GM18909 (cell line): ENCODE results near the gene NAA38.

Experiments used
- ATAC-seq: cut with Tn5 transposase; IDR thresholded peaks from one replicate; pipeline ENCODE4 v1.9.1; 2021; ENCODE audit warnings: mild to moderate bottlenecking; ENCODE audit not compliant: unreplicated experiment, poor library complexity

The NAA38 gene, protein sequence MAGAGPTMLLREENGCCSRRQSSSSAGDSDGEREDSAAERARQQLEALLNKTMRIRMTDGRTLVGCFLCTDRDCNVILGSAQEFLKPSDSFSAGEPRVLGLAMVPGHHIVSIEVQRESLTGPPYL

DNA sequence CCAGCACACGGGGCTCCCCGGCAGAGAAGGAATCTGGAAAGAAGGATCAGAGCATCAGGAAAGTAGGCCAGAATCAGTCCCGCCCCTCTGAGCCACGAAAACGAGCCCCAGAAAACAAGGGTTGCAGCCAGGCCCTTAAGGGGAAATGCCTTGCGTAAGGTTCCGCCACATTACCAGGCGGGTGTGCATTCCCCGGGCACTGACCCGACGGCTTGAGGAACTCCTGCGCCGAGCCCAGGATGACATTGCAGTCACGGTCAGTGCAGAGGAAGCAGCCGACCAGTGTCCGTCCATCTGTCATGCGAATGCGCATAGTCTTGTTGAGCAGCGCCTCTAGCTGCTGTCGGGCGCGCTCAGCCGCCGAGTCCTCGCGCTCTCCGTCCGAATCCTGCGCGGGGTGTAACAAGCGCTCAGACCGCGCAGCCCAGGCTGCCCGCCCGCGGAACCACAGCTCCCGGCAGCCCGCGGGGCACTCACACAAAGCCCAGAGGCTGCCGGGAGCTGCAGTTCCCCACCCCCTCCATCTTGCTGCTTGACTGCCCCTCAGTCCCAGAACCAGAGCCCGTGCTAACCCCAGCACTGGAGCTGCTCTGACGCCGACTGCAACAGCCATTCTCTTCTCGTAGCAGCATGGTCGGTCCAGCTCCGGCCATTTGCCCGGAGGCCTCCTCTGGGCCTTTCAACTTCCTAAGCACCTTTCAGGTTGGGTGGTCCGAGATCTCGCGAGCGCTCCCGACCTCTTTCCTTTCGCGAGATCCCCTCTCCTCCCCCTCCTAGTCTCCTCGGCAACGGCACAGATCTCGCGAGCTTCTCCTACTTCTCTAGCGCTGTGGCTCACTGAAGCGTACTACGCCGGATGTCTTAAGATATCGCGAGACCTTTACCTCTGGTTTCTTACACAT, at the start of gene NAA38:
Gene NAA38, minus strand, starts transcription at position 749 of the 902 bp plus-strand sequence. Its CDS starts 96 bp downstream, at position 653.
- ATAC-seq: peak; percentile 79

DNA sequence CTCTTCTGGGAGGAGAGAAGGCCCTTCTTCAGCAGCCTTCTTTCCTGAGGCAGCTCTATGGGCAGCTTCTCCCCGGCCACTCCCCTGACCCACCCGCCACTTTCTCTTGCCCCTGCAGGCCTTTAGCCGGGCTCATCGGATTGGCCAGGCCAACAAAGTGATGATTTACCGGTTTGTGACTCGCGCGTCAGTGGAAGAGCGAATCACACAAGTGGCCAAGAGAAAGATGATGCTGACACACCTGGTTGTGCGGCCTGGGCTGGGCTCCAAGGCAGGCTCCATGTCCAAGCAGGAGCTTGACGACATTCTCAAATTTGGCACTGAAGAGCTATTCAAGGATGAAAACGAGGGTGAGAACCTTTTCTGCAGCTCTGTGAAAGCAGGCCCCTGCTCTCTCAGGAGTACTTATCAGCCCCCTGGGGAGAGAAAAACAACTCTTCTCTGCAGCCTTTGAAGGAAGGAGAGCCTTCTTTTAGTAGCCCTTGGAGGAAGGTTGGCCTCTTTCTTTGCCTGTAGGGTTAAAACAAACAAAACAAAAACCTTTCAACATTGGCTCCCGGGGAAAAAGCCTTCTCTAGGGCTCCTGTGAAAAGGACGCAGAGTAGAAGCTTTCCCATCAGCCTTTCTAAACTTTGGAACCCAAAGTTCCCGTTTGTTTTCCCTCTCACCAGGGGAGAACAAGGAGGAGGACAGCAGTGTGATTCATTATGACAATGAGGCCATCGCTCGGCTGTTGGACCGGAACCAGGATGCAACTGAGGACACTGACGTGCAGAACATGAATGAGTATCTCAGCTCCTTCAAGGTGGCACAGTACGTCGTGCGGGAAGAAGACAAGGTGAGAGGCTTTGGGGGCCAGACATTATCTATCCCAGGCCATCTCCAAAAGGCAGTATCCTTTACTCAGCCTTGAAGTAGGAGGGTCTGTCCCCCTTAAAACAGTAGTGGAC, 46.1 kb upstream of the NAA38 start:
- ATAC-seq: no peak

DNA sequence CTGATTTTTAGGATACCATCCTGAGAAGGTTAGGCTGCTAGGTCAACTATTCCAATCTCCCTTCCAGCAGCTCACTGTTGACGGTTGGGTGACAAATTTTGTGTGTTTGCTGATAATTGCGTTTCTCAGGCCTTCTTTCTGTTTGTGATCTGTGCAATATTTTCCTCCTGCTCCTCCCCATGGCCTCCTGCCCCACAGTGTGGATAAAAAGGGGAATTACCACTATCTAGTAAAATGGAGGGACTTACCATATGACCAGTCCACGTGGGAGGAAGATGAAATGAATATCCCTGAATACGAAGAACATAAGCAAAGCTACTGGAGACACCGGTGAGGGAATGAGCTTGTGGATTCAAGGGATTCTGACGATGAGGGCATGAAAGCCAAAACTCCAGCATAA, 40.4 kb upstream of the NAA38 start:
- no peak for ATAC-seq

DNA sequence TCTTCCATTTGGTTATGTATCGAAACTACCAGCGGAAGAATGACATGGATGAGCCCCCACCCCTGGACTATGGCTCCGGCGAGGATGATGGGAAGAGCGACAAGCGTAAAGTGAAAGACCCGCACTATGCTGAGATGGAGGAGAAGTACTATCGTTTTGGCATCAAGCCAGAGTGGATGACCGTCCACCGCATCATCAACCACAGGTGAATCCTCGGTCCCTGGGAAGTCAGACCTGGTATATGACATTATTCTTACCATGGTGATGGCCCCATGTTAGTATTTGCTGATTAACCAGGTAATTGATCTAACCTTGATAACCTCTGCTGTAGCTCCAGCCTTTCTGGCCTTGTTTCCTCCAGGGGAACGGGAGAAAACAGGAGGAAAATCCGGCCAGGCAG, 39.7 kb upstream of the NAA38 start:
- ATAC-seq: no peak

DNA sequence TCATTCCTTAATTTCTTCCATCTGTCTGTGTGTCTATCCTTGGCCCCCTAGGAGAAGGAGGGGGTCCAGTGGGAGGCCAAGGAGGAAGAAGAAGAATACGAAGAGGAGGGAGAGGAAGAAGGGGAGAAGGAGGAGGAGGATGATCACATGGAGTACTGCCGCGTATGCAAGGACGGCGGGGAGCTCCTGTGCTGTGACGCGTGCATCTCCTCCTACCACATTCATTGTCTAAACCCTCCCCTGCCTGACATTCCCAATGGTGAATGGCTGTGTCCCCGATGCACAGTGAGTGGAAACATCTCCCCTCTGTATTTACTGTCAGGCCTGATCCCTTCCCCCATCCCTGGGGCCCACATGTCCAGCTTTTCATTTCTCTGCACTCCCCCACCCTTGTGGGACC, 37.5 kb upstream of the NAA38 start:
- ATAC-seq: no peak

DNA sequence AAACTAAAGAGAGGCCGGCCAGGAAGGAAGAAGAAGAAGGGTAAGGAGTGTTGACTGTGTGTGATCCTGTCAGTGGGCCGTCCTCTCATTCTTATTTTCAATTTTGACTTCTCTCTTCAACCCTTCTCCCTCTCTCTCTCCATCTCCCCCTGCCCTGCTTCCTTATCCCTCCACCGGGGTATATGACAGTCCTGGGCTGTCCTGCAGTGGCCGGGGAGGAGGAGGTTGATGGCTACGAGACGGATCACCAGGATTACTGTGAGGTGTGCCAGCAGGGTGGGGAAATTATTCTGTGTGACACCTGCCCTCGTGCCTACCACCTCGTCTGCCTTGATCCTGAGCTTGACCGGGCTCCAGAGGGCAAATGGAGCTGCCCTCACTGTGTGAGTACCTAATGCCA, 36.9 kb upstream of the NAA38 start:
- no peak for ATAC-seq

DNA sequence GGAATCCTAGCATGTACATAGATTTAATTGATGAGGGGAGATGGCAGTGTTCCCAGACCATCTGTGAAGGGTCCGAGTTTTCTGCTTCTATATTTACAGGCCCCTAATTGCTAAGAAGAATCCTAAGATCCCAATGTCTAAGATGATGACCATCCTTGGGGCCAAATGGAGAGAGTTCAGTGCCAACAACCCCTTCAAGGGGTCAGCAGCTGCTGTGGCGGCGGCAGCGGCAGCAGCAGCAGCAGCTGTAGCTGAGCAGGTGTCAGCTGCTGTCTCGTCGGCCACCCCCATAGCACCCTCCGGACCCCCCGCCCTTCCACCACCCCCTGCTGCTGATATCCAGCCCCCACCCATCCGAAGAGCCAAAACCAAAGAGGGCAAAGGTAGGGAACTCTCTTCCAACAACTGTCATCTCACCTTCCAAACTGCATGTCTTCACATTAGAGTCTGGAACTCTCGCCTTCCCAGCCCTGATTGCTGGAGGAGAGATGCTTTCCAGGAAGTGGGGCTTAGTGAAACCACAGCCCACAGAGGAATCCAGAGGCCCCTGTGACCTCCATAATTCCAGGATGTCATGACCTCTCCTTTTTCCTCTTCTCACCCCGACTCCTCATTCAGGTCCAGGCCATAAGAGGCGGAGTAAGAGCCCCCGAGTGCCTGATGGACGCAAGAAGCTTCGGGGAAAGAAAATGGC, 36.0 kb upstream of the NAA38 start:
- no peak for ATAC-seq

DNA sequence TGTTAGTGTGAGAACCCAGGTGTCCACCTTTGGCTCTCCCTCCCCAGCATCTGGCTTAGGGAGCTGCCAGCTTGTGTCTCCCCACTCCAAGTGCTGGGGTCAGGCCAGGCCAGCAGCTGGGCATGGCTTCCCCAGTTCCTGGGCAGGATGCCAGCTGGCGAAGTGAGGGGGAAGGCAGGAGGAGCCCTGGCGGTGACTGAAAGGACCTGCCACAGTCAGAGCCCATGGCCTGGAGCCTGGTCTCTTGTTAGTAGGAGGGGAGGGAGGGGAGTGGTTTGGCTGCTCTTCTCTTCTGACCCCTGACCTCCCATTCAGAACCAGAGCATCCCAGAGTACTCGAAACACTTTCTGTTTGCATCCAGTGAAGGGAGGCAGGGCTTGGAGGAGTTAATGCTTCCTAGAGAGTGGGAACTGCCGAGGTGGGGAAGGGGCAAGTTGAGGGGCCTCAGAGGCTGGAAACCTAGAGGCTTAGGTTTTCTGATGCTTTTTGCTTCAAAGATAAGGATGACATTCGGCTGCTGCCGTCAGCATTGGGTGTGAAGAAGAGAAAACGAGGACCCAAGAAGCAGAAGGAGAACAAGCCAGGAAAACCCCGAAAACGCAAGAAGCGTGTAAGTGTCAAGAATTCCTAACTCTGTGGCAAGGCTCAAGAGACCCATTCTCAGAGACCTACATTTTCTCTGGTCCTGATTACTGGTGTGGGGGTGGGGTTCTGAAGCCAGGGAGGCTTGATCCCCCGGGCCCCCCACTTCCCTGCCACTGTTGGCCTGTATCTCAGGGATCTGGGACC, 32.0 kb upstream of the NAA38 start:
- ATAC-seq: no peak

DNA sequence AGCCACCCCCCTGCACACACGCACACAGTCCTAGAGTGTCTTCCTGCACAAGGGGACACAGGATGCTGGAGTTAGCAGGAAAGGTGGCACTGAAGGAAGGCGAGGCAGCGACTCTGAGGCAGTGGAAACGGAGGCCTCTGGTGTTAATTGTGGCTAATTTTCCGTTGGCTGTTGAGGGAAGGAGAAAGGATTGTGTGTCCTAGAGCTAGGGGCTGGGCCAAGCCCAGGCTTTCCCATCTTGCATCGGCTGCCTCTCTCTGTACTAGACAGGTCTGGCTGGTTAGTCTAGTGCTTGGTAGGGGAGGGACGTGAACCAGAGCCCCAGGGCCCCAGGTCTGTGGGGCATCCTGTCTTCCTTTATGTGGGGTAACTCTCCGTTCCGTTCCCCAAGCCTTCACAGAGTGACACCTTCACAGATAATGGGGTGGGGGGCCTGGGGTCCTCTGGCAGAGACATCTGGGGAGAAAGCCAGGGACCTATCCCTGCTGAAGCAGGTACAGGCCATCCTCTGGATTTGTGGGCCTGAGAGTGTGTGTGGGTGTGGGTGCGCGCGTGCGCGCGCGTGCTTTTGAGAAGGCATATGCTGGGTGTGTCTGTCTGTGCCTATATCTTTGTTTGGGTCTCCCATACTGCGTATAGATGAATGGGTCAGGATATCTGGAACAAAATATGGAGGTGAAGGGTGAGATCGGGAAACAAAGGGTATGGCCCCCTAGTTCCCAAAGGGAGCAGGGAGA, 31.0 kb upstream of the NAA38 start, which contains the start of gene CHD3:
Gene CHD3, plus strand, starts transcription at position 606 of the 737 bp plus-strand sequence. CDS start 212 bp downstream, outside the sequence.
- ATAC-seq: no peak

DNA sequence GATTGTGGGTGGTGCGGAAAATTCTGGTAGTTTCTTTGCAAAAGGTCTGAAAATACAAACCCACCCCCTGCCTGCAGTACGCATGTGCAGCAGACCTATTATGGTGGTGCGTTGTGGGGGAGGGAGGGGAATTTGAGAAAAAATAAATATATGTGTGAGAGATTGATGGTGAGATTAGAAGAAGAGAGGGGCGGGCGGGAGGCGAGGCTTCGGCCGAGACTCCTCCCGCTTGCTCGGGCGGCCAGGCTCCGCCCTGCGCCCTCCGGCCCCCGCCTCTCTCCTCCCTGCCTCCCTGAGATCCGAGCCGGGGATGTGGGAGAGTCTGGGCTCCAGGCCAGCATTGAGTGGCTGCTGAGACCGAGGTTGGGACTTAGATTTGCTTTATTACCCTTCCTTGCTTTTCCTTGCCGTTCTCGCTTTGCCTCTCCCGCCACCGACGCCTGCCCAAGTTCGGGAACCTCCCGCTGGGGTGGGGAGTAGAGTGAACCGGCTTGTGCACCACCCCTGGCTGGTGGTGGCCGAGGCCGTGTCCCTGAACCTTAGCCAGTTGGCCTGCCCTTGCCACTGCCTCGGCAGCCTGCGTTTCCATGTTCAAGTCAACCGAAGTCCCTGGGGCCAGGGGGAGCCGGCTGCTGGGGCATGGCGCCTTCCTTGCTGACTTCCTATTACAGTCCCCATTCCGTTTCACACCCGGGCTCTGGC, 30.3 kb upstream of the NAA38 start:
- ATAC-seq: peak; percentile 61

DNA sequence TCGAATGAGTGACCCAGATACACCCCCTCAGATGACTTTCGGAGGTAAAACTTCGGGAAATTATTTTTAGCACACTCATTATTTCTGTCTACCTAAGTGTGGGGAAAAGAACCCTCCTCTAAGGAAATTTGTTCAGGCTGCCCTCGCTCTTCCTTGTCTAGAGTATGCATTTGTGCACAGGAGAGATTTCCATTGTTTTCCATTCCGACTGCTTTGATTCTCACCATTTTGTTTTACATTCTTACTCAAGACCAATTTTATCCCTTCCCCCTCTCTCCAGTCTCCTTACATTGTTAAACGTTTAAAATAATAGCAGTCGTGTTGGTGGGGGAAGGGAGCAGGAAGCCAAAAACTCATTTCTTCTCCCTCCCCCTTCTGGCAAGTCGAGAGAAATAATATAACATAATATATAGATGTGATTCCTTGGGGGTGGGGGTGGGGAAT, 29.7 kb upstream of the NAA38 start:
- ATAC-seq: no peak

DNA sequence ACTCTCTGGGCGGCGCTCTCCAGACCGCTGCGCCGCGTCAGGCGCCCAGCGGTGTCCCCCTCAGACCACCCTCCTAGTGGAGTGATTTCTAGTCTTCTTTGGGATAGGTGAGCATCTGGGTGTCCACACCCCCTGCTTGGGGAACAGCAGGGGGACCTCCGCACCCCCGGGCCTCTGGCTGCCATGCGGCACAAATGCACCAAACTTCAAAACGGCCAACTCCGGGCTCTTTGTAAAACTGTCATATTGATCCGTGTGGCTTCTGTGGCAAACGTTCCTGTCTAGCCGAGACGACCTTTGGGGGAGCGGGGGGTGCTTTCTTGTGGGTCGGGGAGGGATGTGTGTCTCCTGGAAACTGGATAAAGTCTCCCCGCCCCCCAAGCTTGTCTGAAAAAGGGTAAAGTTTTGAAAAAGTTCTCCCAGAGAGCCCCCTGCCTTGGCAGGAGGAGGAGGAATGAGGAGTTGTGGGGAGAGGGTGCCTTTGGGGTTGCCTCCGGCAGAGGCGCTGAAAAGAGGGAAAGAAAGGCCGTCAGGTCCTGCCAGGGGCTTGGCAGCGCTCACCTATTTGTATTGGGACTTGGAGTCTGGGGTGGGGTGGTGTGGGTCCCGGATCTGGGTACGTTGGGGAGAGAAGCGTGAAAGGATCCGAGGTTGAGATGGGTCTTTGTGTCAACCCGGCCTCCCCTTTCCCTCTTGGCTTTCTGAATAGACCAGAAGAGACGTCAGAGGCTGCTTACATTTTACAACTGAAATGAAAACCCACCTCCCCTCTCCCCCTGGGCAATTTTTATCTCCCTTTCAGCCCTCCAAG, 29.1 kb upstream of the NAA38 start:
- ATAC-seq: no peak

DNA sequence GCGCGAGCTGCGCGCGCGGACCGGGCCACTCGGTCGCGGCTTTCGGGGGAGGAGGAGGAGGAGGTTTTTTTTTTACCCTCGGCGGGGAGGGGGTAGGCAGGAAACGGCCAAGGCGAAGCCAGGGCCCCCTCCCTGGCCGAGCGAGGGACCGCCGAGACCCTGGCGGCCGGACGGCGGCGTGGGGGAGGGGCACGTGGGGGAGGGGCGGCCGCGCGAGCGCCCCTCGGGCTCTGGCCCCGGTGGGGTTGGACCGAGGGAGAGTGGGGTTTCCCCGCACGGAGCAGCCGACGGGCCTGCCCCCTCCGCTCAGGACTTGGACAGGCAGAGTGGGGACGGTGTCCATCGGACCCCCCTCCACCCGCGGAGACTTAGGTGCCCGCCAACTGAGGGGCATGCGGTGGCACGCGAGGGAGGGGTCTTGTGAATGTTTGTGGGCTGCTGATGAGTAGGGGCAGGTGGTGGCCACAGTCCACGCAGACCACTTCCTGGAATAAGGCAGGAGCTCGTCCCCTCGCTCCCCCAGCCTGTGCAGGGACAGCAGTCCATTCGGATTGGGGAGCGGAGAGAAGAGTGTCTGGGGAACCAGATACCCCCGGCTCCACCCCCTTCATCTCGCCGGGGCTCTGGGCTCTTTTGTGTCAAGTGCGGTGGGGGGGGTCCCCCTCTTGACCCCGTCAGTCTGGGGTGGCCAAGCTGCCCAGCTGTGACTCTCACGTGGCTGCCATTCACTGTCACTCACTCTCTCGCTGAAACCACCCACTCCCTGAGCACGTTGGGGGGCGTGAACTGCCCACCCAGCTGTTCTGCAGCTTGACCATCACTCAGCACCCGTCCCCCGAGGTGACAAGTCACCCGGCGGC, 28.2 kb upstream of the NAA38 start:
- ATAC-seq: peak; percentile 22

DNA sequence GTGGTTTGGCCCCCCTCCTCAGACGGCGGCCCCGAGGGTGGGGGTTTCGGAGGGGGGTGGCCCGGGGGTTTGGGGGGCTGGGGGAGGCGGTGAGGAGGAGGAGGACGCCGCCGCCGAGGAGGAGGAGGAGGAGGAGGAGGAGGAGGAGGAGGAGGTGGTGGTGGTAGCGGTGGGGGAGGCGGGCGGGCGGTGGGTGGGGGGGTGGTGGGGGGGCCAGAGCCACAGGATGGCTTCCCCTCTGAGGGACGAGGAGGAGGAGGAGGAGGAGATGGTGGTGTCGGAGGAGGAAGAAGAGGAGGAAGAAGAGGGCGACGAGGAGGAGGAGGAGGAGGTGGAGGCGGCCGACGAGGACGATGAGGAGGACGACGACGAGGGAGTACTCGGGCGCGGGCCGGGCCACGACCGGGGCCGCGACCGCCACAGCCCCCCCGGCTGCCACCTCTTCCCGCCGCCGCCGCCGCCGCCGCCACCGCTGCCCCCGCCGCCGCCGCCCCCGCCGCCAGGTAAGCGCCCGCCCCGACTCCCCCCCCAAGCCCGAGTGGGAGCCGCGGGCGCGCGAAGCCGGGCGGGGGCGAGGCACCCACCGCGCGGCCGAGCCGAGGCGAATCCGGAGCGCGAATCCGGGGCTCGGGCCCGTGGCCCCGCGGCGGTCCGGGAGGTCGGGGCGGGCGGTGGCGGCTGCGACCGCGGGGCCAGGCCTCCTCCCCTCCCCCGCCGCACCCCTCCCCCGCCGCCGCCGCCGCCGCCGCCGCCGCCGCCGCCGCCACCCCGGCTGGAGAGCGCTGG, 27.4 kb upstream of the NAA38 start:
- ATAC-seq: peak; percentile 5

DNA sequence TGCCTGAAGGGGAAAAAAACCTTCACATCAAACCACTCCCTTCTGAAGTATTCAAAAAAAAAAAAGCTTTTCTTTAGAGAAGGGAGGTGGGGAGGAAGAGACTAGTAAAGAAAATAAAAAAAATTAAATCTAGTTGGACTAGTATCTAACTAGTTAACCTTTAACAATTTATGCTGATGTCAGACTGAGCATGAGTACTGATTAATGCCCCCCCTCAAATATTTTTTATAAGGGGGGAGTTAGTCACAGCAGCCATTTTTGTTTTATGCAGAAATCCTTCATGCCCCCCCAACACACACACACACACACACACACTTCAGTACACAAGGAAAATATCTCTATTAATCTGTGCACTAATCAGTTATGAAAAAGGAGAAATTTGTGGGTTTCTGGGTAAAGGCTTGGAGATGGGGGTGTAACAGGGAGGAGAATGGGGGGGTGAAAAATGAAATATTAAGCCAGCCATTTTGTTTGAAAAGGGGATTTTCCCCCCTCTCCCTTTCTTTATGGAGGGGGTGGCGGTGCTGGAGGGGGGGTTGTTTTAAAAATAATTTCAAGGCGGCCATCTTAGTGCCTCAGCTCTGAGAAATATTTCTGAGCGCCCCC, 26.5 kb upstream of the NAA38 start:
- no peak for ATAC-seq
